Smooth muscle cell (in vitro differentiated cells): ENCODE measurements around the gene CENPT. TPM values are rescaled to one million over a fixed set of nuclear protein-coding genes. Genes with fewer than 3 reads are reported as not detected.

Experiments
- DNase-seq: peaks from one replicate; lab custom pipeline; 2025; ENCODE audit not compliant: unreplicated experiment; lab: John Stamatoyannopoulos, UW
- H2AFZ ChIP-seq: fragments of 200-600 bp; sonication (generic); 2 replicates; pipeline ENCODE4 v1.6.0; 2016; ENCODE audit warnings: antibody characterized with exemption, low read depth, mild to moderate bottlenecking
- H3F3A ChIP-seq: fragments of 200-600 bp; sonication (generic); 2 replicates; pipeline ENCODE4 v1.6.0; 2017; ENCODE audit warnings: antibody characterized with exemption, low read depth
- H3K27ac ChIP-seq: fragments of 200-600 bp; sonication (generic); 2 replicates; pipeline ENCODE4 v1.5.1; 2016; ENCODE audit warnings: low read depth, mild to moderate bottlenecking
- H3K27me3 ChIP-seq: fragments of 200-600 bp; sonication (generic); 2 replicates; pipeline ENCODE4 v1.6.1; 2016; ENCODE audit warnings: low read depth, mild to moderate bottlenecking
- H3K36me3 ChIP-seq: fragments of 200-600 bp; sonication (generic); 2 replicates; pipeline ENCODE4 v1.5.1; 2016; ENCODE audit warnings: low read depth
- H3K4me1 ChIP-seq: fragments of 200-600 bp; sonication (generic); 2 replicates; pipeline ENCODE4 v1.5.1; 2016; ENCODE audit warnings: low read depth
- H3K4me2 ChIP-seq: fragments of 200-600 bp; sonication (generic); 2 replicates; pipeline ENCODE4 v1.6.0; 2016; ENCODE audit warnings: mild to moderate bottlenecking
- H3K4me3 ChIP-seq: fragments of 200-600 bp; sonication (generic); 2 replicates; pipeline ENCODE4 v1.5.1; 2016; ENCODE audit warnings: mild to moderate bottlenecking
- H3K79me2 ChIP-seq: fragments of 200-600 bp; sonication (generic); 2 replicates; pipeline ENCODE4 v1.6.0; 2016; ENCODE audit warnings: low read depth, mild to moderate bottlenecking
- H3K9ac ChIP-seq: fragments of 200-600 bp; sonication (generic); 2 replicates; pipeline ENCODE4 v1.6.0; 2016; ENCODE audit warnings: low read depth
- H3K9me3 ChIP-seq: fragments of 200-600 bp; sonication (generic); replicated peaks from 2 replicates; pipeline ENCODE4 v1.5.1; 2016; ENCODE audit warnings: low read depth
- H4K20me1 ChIP-seq: fragments of 200-600 bp; sonication (generic); 2 replicates; pipeline ENCODE4 v1.6.0; 2016; ENCODE audit warnings: low read depth
- WGBS: methylation state at CpG from one replicate; pipeline ENCODE4 v1.1.7; 2016; ENCODE audit warnings: low lambda C conversion rate; 5-methylcytosine and 5-hydroxymethylcytosine counted together
- polyA plus RNA-seq: library from polyadenylated mRNA; unstranded; fragments of >200 nt; fragmentation: Nextera tagmentation; extraction: Ambion mirVana; gene quantifications from 2 replicates; pipeline ENCODE4 v1.2.1, GENCODE V29; 2016
- total RNA-seq: library from RNA; depleted of rRNA; stranded (reverse); fragments of >200 nt; gene quantifications from 2 replicates; pipeline ENCODE4 v1.2.3, GENCODE V29; 2014
- TF ChIP-seq, protein P1 (sequence below): fragments of 200-600 bp; sonication (generic); IDR thresholded peaks from 2 replicates; pipeline ENCODE4 v1.5.1; 2017; ENCODE audit warnings: borderline replicate concordance, mild to moderate bottlenecking, antibody characterized with exemption; ENCODE audit not compliant: insufficient read depth, poor library complexity, severe bottlenecking

CENPT gene
- total and polyA plus RNA-seq, 2 experiments from 2014 or later, result 47.0 to 65.8 TPM

- Histone ChIP-seq H3F3A (peaks cover 28% of the 10 kb centered on the region), H3K9ac (peak within 1 kb of the TSS; percentile 99), H4K20me1 (peaks cover 53% of the 10 kb centered on the region), H3K27me3 (no peaks in the 10 kb centered on the region), H2AFZ (peak within 1 kb of the TSS; percentile 64), H3K27ac (peak within 1 kb of the TSS; percentile 98), H3K4me2 (peak within 1 kb of the TSS; percentile 94), H3K4me3 (peak within 1 kb of the TSS; percentile 98), H3K9me3 (no peaks in the 10 kb centered on the region), H3K79me2 (peaks cover 74% of the 10 kb centered on the region), H3K36me3 (no peaks in the 10 kb centered on the region), H3K4me1 (peaks cover 41% of the 10 kb centered on the region)
- under 1% methylated on average over 41 of the region's 57 CpGs for whole genome bisulfite sequencing
- TF ChIP-seq, protein P1, sequence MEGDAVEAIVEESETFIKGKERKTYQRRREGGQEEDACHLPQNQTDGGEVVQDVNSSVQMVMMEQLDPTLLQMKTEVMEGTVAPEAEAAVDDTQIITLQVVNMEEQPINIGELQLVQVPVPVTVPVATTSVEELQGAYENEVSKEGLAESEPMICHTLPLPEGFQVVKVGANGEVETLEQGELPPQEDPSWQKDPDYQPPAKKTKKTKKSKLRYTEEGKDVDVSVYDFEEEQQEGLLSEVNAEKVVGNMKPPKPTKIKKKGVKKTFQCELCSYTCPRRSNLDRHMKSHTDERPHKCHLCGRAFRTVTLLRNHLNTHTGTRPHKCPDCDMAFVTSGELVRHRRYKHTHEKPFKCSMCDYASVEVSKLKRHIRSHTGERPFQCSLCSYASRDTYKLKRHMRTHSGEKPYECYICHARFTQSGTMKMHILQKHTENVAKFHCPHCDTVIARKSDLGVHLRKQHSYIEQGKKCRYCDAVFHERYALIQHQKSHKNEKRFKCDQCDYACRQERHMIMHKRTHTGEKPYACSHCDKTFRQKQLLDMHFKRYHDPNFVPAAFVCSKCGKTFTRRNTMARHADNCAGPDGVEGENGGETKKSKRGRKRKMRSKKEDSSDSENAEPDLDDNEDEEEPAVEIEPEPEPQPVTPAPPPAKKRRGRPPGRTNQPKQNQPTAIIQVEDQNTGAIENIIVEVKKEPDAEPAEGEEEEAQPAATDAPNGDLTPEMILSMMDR, result no peak
- DNase-seq, result peak; percentile 92
Measured at GRCh38 chr16:67846320-67847063, 1.0 kb downstream of the CENPT start, which contains the start of gene NUTF2. Gene NUTF2, plus strand, starts transcription at chr16:67846933. Its CDS starts 18,198 bp downstream, at chr16:67865131.

- TF ChIP-seq, protein P1, result no peak
- Histone ChIP-seq H3K79me2 (peaks cover 69% of the 10 kb centered on the region), H3F3A (peaks cover 30% of the 10 kb centered on the region), H3K27ac (peak overlapping the region; percentile 98), H3K9ac (peak overlapping the region; percentile 99), H3K4me1 (peaks cover 43% of the 10 kb centered on the region), H4K20me1 (peaks cover 48% of the 10 kb centered on the region), H3K36me3 (no peaks in the 10 kb centered on the region), H3K9me3 (no peaks in the 10 kb centered on the region), H2AFZ (peak overlapping the region; percentile 64), H3K4me3 (peak overlapping the region; percentile 98), H3K27me3 (no peaks in the 10 kb centered on the region), H3K4me2 (peak overlapping the region; percentile 94)
- DNase-seq, result no peak
- 16% methylated on average over 2 of the region's 2 CpGs for WGBS
Measured at GRCh38 chr16:67846063-67846319, 1.5 kb downstream of the CENPT start.

DNA sequence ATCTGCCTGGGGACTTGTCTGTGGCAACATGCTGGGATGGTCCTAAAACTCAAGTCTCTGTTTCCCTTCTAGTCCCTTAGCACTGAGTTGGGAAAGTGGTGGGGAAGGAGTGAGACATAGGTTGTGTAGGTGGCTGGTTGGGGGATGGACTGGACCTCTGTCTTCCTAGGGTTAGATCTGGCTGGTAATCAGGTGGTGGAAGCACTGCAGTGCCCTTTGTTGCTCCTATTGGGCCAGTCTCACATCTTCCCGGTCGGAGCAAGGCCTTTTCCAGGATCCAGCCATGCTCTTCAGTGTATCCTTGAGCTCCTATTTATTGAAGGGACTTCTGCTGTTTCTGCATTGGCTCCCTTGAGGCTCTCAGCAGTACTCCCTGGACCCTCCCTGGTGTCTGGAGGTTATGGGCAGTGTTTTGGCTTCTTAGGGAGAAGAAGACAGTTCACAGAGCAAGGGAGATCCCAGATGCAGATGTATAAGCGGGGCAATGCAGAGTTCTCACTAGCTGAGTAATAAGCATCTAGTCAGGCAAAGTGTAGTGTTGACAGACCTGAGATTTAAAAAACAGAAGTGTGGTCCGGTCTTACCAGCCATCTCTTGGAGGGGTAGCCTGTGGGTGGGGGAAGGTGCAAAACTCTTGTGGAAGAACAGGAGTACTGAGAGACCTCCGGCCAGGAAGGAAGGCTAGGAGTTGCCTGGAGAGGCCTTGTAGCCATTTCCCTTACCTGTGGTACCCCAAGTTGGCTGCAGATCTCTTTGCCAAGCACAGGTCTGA is 2.0 kb downstream of the CENPT start:
- peaks cover 30% of the 10 kb centered on the region for H3F3A ChIP-seq
- H3K4me2 ChIP-seq, result peak overlapping the region; percentile 94
- no peak for DNase-seq
- H3K27ac ChIP-seq, result peak overlapping the region; percentile 98
- 66% methylated on average over 5 of the region's 5 CpGs for WGBS
- H3K9ac ChIP-seq, result peak overlapping the region; percentile 99
- peaks cover 43% of the 10 kb centered on the region for H3K4me1 ChIP-seq
- H3K9me3 ChIP-seq, result no peaks in the 10 kb centered on the region
- H2AFZ ChIP-seq, result peak overlapping the region; percentile 64
- H3K4me3 ChIP-seq, result peak overlapping the region; percentile 98
- peaks cover 43% of the 10 kb centered on the region for H4K20me1 ChIP-seq
- no peaks in the 10 kb centered on the region for H3K27me3 ChIP-seq
- TF ChIP-seq, protein P1, result no peak
- no peaks in the 10 kb centered on the region for H3K36me3 ChIP-seq
- H3K79me2 ChIP-seq, result peaks cover 64% of the 10 kb centered on the region
